H7 (cell line): ENCODE measurements around the gene GNG12. TPM values are rescaled to one million over a fixed set of nuclear protein-coding genes. Genes with fewer than 3 reads are reported as not detected.

Experiments
- DNase-seq: peaks from one replicate; pipeline ENCODE4 v3.0.0; 2012
- H3K27me3 ChIP-seq: 2 replicates; pipeline ENCODE4 v1.6.0; 2011; ENCODE audit warnings: mild to moderate bottlenecking, low read length; ENCODE audit not compliant: control insufficient read depth, insufficient read depth
- H3K36me3 ChIP-seq: replicated peaks from 2 replicates; pipeline ENCODE4 v1.5.1; 2011; ENCODE audit warnings: low read length; ENCODE audit not compliant: control insufficient read depth, insufficient read depth
- H3K4me3 ChIP-seq: 2 replicates; pipeline ENCODE4 v1.5.1; 2011; ENCODE audit warnings: low read depth, mild to moderate bottlenecking, control low read depth, low read length, moderate library complexity; ENCODE audit not compliant: insufficient read depth
- total RNA-seq: library from RNA; depleted of rRNA; stranded (reverse); fragments of >200 nt; shearing (Covaris generic); gene quantifications from 2 replicates; pipeline ENCODE4 v1.2.3, GENCODE V29; 2014

Gene GNG12
- total RNA-seq, 1 experiment from 2014 or later: 42.8 TPM

- no peaks in the 10 kb centered on the region for H3K36me3 ChIP-seq
- H3K27me3 ChIP-seq: no peaks in the 10 kb centered on the region
- no peak for DNase-seq
- no peak overlapping the region for H3K4me3 ChIP-seq
These were observed 42.0 kb downstream of the GNG12 start for GRCh38 chr1:67791261-67791660.

GRCh38 chr1:67790201-67790692 is 43.0 kb downstream of the GNG12 start:
- Histone ChIP-seq H3K4me3 (no peak overlapping the region), H3K36me3 (no peaks in the 10 kb centered on the region), H3K27me3 (no peaks in the 10 kb centered on the region)
- no peak for DNase-seq

GRCh38 chr1:67789551-67789950 is 43.7 kb downstream of the GNG12 start:
- Histone ChIP-seq H3K36me3 (no peaks in the 10 kb centered on the region), H3K4me3 (no peak overlapping the region), H3K27me3 (no peaks in the 10 kb centered on the region)
- no peak for DNase-seq

GRCh38 chr1:67788904-67789303 is 44.4 kb downstream of the GNG12 start:
- Histone ChIP-seq H3K27me3 (no peaks in the 10 kb centered on the region), H3K4me3 (no peak overlapping the region), H3K36me3 (no peaks in the 10 kb centered on the region)
- no peak for DNase-seq

GRCh38 chr1:67788238-67788790 is 45.0 kb downstream of the GNG12 start:
- H3K36me3 ChIP-seq: no peaks in the 10 kb centered on the region
- no peaks in the 10 kb centered on the region for H3K27me3 ChIP-seq
- DNase-seq: no peak
- no peak overlapping the region for H3K4me3 ChIP-seq

GRCh38 chr1:67787746-67788145 is 45.5 kb downstream of the GNG12 start:
- H3K27me3 ChIP-seq: no peaks in the 10 kb centered on the region
- H3K36me3 ChIP-seq: no peaks in the 10 kb centered on the region
- no peak for DNase-seq
- H3K4me3 ChIP-seq: no peak overlapping the region

- DNase-seq: no peak
- no peaks in the 10 kb centered on the region for H3K27me3 ChIP-seq
- no peak overlapping the region for H3K4me3 ChIP-seq
- no peaks in the 10 kb centered on the region for H3K36me3 ChIP-seq
These were observed 47.2 kb downstream of the GNG12 start for GRCh38 chr1:67785847-67786753.

GRCh38 chr1:67784545-67785186 is 48.6 kb downstream of the GNG12 start:
- Histone ChIP-seq H3K36me3 (no peaks in the 10 kb centered on the region), H3K27me3 (no peaks in the 10 kb centered on the region), H3K4me3 (no peak overlapping the region)
- no peak for DNase-seq

GRCh38 chr1:67780637-67781036 is 52.6 kb downstream of the GNG12 start:
- Histone ChIP-seq H3K4me3 (no peak overlapping the region), H3K36me3 (no peaks in the 10 kb centered on the region), H3K27me3 (no peaks in the 10 kb centered on the region)
- DNase-seq: no peak

- no peak for DNase-seq
- Histone ChIP-seq H3K36me3 (no peaks in the 10 kb centered on the region), H3K27me3 (no peaks in the 10 kb centered on the region), H3K4me3 (no peak overlapping the region)
These were observed 55.8 kb downstream of the GNG12 start for GRCh38 chr1:67777440-67777839.

- no peaks in the 10 kb centered on the region for H3K36me3 ChIP-seq
- DNase-seq: no peak
- no peaks in the 10 kb centered on the region for H3K27me3 ChIP-seq
- H3K4me3 ChIP-seq: no peak overlapping the region
These were observed 56.3 kb downstream of the GNG12 start for GRCh38 chr1:67777016-67777415.

- no peak for DNase-seq
- Histone ChIP-seq H3K36me3 (no peaks in the 10 kb centered on the region), H3K4me3 (no peak overlapping the region), H3K27me3 (no peaks in the 10 kb centered on the region)
These were observed 59.8 kb downstream of the GNG12 start for GRCh38 chr1:67773462-67773861.

- Histone ChIP-seq H3K36me3 (no peaks in the 10 kb centered on the region), H3K27me3 (no peaks in the 10 kb centered on the region)
- no peak for DNase-seq
These were observed 61.5 kb downstream of the GNG12 start for GRCh38 chr1:67771749-67772148.

GRCh38 chr1:67771152-67771551 is 62.1 kb downstream of the GNG12 start:
- no peak overlapping the region for H3K4me3 ChIP-seq
- no peaks in the 10 kb centered on the region for H3K27me3 ChIP-seq
- DNase-seq: no peak
- no peaks in the 10 kb centered on the region for H3K36me3 ChIP-seq

More at GRCh38 chr1:67771749-67772148, 61.5 kb downstream of the GNG12 start:
- H3K4me3 ChIP-seq: no peak overlapping the region
